K562 (cell line): Measurements from ENCODE around the gene RPL15. TPM values are rescaled to one million over a fixed set of nuclear protein-coding genes. Genes with fewer than 3 reads are reported as not detected.
A peak's percentile ranks its signal among the peaks of the same experiment; 100 is the strongest.

Source experiments
- CBX2 ChIP-seq: fragments of 200-600 bp; sonication (generic); IDR thresholded peaks from one replicate; pipeline ENCODE4 v1.6.1; 2012; ENCODE audit warnings: mild to moderate bottlenecking, low read length, inconsistent platforms; ENCODE audit not compliant: insufficient read depth, poor library complexity, severe bottlenecking
- CBX8 ChIP-seq: fragments of 200-600 bp; sonication (generic); IDR thresholded peaks from 2 replicates; pipeline ENCODE4 v1.6.1; 2012; ENCODE audit warnings: borderline replicate concordance, mixed run types, low read depth, mild to moderate bottlenecking, moderate library complexity, mixed read lengths, low read length, control low read depth, inconsistent platforms; ENCODE audit not compliant: poor library complexity, severe bottlenecking; ENCODE audit errors: extremely low read depth
- HDAC1 ChIP-seq, 2 experiments: fragments of 450-650 bp; IDR thresholded peaks; 2 replicates each; pipeline ENCODE4 v1.6.1; 2016 to 2017; ENCODE audit warnings: inconsistent platforms in 1 of 2, mild to moderate bottlenecking in 1 of 2, moderate library complexity in 1 of 2
- IRF2 ChIP-seq: sonication (generic); formaldehyde crosslinking; IDR thresholded peaks from 2 replicates; pipeline ENCODE4 v1.8.1; 2022; ENCODE audit warnings: mild to moderate bottlenecking, missing genetic modification reagents
- MTA2 ChIP-seq: fragments of 450-650 bp; IDR thresholded peaks from 2 replicates; pipeline ENCODE4 v1.6.1; 2016; ENCODE audit warnings: low read depth
- NFIX ChIP-seq: fragments of 250-450 bp; sonication (Bioruptor Pico); IDR thresholded peaks from 2 replicates; pipeline ENCODE4 v1.4.0; 2020; ENCODE audit warnings: low read depth, mild to moderate bottlenecking, moderate library complexity
- VEZF1 ChIP-seq: fragments of 200-800 bp; sonication (Bioruptor generic); IDR thresholded peaks from 2 replicates; pipeline ENCODE4 v1.6.1; 2017; ENCODE audit warnings: missing genetic modification characterization, missing compliant biosample characterization
- ZNF224 ChIP-seq: sonication (generic); formaldehyde crosslinking; IDR thresholded peaks from 2 replicates; pipeline ENCODE4 v1.8.0; 2022; ENCODE audit warnings: mild to moderate bottlenecking, missing genetic modification reagents
- ZNF280A ChIP-seq: fragments of 450-650 bp; IDR thresholded peaks from 2 replicates; pipeline ENCODE4 v1.6.1; 2018; ENCODE audit warnings: mild to moderate bottlenecking, low read depth; ENCODE audit not compliant: partially characterized antibody
- ZNF280B ChIP-seq: fragments of 250-450 bp; sonication (Bioruptor Pico); IDR thresholded peaks from 2 replicates; pipeline ENCODE4 v1.5.1; 2021; ENCODE audit warnings: mild to moderate bottlenecking
- ZNF318 ChIP-seq, 2 experiments: fragments of 450-650 bp; IDR thresholded peaks; 2 replicates each; pipeline ENCODE4 v1.6.1; 2016; ENCODE audit warnings: mild to moderate bottlenecking in 2 of 2, borderline replicate concordance in 1 of 2, low read depth in 1 of 2, moderate library complexity in 1 of 2
- ZNF431 ChIP-seq: sonication (generic); formaldehyde crosslinking; IDR thresholded peaks from 2 replicates; pipeline ENCODE4 v1.8.0; 2022; ENCODE audit warnings: mild to moderate bottlenecking, missing genetic modification reagents
- polyA plus RNA-seq, 8 experiments: library from polyadenylated mRNA; depleted of rRNA in 4 of 8; stranded (reverse) in 5 of 8; unstranded in 3 of 8; fragments of >200 nt; fragmentation: Nextera tagmentation in 2 of 8; fragmentation: Illumina TruSeq in 1 of 8; extraction: Ambion mirVana in 2 of 8; extraction: Trizol in 1 of 8; gene quantifications; 2 replicates each; pipeline versions ENCODE4 v1.2.1 to v1.2.3, GENCODE V29; 2011 to 2014; ENCODE audit warnings: inconsistent platforms in 1 of 8, missing spikeins in 1 of 8
- total RNA-seq, 7 experiments: library from RNA; depleted of rRNA in 6 of 7; stranded (reverse); fragments of >200 nt in 6 of 7; fragmentation: Illumina TruSeq in 2 of 7; extraction: Trizol in 2 of 7; gene quantifications; 2 replicates each; pipeline versions ENCODE4 v1.2.1 to v1.2.3, GENCODE V29; 2011 to 2021; ENCODE audit warnings: low replicate concordance in 1 of 7

RPL15 gene
- total and polyA plus RNA-seq, 9 of the 15 experiments (the other 6 are each of a cell fraction or from before 2014, with no cell fraction given) = 2,393 to 8,850 (median 3,928) TPM

GRCh38 chr3:23916886-23917678, at the start of gene RPL15, which contains the start of gene NKIRAS1 (continued):
- TF ChIP-seq ZNF280B (CRISPR knock-in tag) = no peak
- peak; percentile 83 for TF ChIP-seq ZNF431
- TF ChIP-seq ZNF318 (IDR thresholded peaks at IDR 0.05; ENCODE audit: borderline replicate concordance in 1 of 2, low read depth in 1 of 2) = peak in 1 of 2 experiments; percentile 90; a peak in 2 of 4 replicates
- TF ChIP-seq CBX2 = no peak
- TF ChIP-seq VEZF1 (CRISPR knock-in tag) = peak; percentile 92
- no peak for TF ChIP-seq IRF2
- TF ChIP-seq CBX8 = no peak
- peak; percentile 24 to 58; a peak in 3 of 4 replicates for TF ChIP-seq HDAC1 (IDR thresholded peaks at IDR 0.05)
- TF ChIP-seq ZNF224 = peak; percentile 26; the same call in 1 of the 2 replicates
- TF ChIP-seq MTA2 = no peak
- no peak for TF ChIP-seq ZNF280A
- no peak for TF ChIP-seq NFIX (CRISPR knock-in tag)
